GM19452 (cell line): Measurements from ENCODE around the gene TOB2.
A peak's percentile ranks its signal among the peaks of the same experiment; 100 is the strongest.

Experiments used
- ATAC-seq: cut with Tn5 transposase; IDR thresholded peaks from one replicate; pipeline ENCODE4 v1.9.1; 2021; ENCODE audit not compliant: unreplicated experiment

Gene TOB2, protein sequence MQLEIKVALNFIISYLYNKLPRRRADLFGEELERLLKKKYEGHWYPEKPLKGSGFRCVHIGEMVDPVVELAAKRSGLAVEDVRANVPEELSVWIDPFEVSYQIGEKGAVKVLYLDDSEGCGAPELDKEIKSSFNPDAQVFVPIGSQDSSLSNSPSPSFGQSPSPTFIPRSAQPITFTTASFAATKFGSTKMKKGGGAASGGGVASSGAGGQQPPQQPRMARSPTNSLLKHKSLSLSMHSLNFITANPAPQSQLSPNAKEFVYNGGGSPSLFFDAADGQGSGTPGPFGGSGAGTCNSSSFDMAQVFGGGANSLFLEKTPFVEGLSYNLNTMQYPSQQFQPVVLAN

DNA sequence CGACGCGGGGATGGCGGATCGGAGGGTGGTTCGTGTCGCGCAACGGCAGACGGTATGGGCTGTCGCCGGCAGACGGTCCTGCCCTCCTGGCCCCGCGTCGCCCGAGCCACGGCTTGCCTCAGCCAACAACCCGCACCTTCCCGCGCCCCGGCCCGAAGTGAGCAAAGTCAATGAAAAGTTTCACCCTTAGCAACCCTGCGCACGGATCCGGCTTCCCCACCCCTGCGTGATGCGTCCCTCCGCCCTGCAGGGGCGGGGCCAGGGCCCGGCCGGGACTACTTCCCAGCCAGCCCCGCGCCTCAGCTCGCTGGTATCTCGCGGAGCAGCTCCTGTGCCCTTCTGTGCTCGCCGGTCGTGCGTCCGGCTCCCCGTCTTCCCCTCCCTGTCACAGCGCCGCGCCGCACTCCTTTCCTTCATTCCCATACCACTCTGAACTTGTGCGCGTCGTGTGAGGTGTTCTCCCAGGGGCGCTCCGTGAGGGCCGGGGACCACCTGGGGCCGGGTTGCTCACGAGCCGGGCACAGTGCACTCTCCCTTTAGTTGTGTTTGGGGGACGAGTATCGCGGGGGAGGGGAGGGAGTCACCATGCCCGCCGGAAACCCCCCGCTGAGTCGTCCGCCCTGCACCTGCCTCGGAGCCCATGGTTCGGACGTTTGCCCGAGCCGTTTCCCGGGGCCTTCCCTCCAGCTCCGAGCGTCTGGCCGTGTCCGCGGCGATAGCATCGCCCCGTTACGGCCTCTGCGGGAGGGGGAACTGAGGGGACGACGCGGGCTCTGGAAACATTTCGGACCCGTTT, at the start of gene TOB2:
Gene TOB2, minus strand, starts transcription at position 163 of the 796 bp plus-strand sequence. CDS start 9,456 bp downstream, outside the sequence.
- ATAC-seq = no peak

DNA sequence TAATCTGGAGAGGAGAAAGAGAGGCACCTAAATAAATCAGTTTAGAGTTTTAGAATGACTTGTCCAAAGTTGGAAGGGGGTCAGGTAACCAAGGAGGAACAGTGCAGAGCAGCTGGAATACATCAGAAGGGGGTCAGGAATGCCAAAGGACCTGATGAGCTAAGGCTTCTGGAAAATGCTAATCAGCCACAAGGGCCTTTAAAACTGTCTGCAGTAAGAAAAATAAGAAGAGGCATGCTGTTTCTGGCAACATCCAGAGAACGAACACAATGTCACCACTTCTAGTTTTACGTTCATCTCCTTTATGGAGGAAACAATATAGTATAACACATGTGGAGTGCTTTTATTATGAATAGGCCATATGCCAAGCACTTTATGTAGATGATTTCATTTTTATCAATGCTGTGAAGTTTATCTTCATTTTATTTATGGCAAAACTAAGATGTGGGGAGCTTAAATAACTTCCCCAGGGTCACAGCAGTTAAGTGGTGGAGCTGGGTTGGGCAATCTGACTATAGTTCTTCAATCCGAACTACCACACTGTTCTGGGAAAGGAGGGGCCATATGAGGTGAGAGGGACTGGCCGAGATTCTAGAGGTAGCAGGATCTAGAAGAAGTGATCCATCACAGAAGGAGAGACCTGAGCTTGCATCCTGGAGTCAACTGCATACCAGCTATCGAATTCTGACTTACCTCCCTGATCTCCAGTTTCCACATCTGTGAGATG, 44.9 kb upstream of the TOB2 start:
- no peak for ATAC-seq

DNA sequence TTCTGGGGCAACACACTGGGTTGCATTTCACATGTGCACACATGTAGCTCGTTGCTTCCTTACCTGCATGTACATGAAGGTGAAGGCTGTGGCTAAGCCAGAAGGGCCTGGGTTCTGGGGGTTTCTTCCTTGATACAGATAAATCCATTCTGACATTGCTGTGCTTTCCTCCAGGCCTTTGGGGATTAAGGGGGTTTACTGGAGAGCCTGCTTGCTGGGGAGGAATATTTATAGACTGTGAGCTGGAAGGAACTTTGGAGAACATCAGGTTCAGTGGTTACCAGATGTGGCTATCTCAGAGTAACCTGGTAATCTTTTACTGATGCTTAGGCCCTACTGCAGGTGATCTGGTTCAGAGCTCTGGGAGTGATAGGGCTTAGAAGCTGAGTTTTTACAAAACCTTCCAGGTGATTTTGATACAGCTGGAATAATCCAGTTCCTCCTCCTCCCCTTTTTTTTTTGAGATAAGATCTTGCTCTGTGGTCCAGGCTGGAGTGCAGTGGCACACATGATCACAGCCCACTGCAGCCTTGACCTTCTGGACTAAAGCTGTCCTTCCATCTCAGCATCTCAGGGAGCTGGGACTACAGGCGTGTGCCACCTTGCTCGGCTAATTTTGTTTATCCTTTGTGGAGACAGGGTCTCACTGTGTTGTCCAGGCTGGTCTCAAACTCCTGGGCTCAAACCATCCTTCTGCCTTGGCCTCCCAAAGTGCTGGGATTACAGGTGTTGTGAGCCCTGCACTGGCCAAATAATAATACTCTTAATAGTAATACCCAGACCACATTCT, 42.2 kb upstream of the TOB2 start:
- no peak for ATAC-seq

DNA sequence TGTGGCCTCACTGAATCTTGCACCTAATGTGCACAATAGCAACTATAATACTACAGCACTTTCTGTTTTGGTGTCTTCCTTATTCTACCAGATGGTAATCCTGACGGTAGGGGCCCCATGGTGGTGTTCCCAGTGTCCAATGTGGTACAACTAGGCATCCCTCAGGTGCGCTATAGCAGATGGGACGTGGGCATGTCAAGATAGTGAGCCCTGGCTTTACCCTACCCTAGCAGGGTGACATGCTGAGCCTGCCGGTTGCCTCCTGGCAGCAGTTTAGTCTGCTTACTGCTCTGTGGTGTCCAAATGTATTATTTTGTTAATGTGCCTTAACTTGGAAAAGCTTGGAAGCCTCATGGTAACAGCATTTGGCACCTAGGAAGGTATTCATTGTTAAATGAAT, 41.5 kb upstream of the TOB2 start:
- ATAC-seq = no peak

DNA sequence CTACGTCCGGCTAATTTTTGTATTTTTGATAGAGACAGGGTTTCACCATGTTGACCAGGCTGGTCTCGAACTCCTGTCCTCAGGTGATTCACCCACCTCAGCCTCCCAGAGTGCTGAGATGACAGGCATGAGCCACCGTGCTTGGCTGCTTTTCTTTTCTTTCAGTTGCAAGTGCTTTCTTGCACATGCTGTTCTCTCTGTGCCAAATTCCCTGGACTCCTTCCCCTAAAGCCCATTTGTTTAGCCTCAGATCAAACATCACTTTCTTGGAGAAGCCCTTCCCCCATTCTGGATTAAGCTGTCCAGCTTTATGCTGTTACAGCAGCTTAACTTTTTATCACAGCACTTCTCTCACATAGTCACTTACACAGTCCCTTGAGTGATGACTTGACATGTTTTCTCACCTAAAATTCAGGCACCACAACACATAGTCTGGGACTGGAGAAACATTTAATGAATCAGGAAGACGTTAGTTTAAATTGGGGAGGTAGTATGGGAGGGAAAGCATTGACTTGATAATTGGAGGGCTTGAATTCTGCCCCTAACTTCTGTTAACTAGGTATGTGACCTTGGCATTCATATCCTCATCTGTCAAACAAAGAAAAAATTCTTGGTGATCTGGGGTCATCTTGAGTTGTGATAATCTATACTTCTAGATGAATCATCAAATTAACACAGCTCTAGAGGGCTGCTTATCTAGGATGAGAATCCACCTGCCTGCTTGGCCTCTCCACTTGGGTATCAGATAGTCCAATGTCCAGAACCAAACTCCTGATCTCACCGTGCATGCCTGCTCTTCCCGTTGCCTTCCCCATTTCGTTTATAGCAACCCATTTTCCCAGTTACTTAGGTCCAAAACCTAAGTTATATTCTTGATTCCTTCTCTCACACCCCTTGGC, 40.7 kb upstream of the TOB2 start:
- no peak for ATAC-seq

DNA sequence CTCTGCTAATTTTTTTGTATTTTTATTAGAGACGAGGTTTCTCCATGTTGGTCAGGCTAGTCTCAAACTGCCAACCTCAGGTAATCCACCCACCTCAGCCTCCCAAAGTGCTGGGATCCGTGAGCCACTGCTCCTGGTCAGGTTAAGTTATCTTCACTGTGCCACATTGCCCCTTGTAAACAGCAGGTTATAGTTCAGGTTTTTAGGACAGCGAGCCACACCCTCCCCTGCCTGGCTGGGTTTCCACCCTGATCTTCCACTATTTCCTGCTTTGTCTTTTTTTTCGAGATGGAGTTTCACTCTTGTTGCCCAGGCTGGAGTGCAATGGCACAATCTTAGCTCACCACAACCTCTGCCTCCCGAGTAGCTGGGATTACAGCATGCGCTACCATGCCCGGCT, 38.4 kb upstream of the TOB2 start:
- no peak for ATAC-seq

DNA sequence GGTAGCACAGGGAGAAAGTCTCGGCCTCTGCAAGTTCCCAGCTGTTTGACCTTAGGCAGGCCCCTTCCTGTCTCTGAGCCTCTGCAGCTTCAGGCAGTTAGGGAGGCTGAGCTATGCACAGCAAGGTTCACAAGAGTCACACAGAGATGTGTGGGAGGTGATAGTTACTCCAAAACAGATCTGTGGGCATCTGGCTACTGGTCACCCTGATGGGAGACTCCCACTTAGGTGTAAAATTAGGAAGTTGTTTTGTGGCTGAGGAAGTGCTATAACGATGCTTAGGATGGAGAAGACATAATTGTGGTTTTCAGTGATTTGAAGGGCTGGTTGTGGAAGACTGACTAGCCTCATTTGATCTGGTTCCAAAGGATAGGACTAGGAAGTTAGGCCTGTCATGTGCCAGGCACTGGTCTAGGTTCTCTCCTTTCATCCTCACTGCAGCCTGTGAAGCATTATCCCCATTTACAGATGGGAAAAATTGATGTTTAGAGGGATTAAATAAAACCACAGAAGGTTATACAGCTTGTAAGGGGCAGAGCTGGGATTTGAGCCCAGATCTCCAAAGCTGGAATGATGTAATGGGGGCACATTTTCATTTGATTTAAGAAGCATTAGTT, 35.8 kb upstream of the TOB2 start:
- no peak for ATAC-seq

DNA sequence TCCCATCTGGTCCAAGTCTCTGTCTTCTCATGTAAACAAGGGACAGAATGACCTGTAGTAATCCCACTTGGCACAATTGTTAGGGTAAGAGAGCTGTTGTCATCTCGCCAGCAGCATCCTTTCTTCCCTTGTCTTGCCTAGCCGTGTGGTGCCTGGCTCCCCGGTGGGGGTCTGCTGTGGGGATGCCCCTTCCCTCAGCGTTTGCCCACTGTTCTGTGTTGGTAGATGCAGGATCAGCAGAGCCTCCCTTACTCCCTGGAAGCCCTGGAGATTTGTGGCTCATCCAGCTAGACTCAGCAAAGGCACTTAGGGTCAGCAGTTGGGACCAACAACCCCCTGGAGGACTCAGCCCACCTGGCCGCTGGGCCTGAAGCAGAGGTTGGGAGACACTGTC, 35.3 kb upstream of the TOB2 start:
- no peak for ATAC-seq

DNA sequence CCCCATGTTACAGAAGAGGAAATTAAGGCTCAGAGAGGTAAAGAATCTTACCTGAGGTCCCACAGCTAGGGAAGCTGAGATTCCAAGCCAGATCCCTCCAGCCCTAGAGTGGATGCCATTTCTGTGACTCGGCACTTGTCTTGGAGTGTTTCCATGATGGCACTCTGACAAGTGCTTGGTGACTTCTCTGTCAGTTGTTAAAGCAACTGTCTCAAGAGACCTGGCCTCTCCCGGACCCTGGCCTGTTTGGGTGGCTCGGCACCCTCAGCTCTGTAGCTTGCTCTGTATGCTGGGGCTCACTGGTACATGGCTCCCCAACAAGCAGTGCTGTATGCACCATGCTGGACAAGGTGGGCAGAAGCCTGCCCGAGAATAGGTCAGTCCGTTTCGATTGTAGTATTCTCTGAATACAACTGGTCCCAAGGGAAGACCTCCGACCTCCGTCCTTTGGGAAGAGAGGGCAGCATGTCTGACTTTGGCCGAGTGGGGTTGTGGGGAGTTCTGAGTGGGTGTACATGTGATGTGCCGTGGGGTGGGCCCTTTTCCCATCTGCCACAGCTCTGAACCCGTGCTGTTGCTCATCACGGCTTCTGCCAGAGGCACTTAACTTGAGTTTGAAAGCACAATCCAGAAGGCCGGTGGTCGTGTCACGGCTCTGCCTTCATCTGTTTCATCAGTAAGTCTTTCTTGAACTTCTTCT, 34.7 kb upstream of the TOB2 start:
- ATAC-seq = no peak

DNA sequence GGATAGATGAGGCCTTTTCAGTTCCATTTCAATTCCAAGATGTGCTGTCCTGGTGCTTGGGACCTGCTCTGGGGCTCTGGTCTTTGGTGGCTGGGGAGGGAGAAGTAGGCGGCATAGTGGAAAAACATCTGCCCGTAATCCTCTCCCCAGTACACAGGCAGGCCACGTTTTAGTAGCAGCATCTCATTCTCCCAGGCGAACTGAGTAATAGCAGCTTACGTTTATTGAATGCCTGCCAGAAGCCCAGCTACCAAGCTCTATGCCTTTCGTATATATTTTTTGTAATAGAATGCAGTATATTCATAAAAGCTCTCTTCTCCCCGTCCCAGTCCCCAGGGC, 33.8 kb upstream of the TOB2 start:
- ATAC-seq = no peak

DNA sequence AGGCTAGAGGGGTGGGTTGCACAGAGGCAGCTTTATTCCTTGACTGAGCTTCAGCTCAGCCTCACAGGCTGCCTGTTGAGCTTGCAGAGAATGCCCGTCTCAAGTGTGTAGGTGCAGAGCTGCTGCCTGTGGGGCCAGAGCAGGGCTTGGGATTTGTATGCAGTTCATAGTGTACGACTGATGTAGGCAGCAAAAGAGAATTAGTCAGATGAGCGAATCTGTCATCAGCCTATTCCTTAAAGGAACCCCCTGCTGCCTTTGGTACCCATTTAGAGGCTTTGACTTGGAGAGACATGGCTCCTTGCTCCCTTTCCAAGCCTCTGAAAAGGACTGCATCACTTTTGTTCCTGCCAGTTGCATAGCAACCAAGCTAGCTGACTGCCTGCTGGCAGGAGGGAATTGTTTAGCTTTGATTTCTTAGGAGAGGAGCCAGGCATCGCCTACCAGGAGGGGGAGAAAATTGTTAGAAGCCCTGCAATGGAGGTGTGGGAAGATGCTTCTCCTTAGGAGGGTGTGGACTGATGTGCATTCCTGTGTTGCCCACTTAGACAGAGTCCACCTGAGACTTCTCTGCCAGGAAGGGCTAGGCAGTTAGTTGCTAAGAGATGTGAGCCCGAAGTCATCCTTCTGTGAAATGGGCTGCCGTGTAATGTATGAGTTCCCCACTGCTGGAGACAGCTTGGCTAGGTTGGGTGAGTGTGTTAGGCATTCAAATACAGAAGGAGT, 33.2 kb upstream of the TOB2 start:
- ATAC-seq = no peak

DNA sequence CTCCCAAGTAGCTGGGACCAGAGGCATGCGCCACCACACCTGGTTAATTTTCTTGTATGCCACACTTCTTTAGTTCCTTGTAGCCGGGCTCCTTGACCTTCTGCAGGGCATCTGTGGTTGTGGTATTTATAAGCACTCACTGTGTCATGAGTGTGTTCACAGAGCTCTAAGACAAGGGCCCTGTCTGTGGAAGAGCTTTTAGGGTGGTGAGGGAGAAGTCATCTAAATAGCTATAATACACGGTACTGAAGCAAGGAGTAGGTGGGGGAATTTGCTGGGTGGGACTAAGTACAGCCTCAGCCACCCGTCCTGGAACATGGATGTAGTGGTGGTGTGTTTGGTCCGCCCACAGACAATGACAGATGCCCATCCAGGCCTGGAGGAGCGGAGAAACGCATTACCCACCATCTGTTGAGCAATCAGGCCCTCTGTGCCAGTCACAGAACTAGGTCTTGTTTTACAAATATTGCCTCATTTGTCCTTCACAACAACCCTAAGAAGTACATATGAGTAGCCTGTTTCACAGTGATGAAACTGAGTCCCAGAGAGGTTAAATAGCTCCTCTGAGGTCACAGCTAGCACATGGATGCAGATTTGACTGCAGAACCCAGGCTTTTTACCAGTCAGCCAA, 32.4 kb upstream of the TOB2 start:
- no peak for ATAC-seq

DNA sequence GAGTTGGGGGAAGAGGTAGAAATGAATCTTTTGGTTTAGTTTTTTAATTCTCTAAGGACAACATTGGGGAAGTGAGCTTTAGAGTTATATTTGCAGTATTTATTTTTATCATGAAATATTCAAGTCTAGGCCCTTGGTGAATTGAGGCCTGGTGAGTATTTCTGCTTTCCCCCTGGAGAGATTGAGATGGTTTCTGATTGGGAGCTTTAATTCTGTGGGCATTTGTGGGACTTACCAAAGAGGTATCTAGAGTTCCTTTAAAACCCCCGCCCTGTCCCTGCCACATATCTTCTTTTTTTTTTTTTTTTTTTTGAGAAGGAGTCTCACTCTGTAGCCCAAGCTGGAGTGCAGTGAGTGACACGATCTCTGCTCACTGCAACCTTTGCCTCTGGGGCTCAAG, 31.9 kb upstream of the TOB2 start:
- ATAC-seq = no peak

DNA sequence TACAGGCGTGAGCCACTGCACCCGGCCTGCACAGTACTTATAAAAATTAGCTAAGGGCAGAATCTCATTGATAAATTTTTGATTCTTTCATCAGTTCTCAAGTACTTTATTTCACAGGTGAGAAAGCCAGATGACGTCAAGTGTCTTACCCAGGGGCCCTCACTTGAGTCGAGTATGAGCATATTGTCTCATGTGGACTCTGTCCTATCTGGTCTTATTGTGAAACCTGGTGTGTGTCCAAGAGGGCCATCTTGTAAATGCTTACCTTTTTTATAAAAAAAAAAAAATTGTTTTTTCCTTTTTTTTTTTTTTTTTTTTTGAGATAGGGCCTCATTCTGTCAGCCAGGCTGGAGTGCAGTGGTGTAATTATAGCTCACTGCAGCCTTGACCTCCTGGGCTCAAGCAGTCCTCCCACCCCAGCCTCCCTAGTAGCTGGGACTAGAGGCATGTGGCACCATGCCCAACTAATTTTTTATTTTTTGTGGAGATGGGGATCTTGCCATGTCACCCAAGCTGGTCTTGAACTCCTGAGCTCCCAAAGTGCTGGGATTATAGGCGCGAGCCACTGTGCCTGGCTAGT, 28.4 kb upstream of the TOB2 start:
- no peak for ATAC-seq

DNA sequence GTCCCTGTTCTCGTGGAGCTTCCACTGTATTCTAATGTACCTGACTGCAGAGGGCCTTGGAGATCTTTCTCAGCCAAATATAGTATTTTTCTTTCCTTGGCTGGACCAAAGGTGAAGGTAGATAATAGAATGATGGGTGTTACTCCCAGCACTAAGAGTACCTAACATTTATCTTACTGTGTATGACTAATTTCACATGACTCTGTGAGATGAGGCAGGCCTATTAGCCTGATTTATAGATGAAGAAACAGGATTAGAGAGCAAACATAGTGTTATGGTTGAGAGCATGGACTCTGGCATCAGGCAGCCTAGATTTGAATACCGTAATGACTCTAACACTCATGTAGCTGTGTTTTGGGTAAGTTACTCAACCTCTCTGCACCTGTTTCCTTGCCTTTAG, 25.0 kb upstream of the TOB2 start:
- no peak for ATAC-seq

DNA sequence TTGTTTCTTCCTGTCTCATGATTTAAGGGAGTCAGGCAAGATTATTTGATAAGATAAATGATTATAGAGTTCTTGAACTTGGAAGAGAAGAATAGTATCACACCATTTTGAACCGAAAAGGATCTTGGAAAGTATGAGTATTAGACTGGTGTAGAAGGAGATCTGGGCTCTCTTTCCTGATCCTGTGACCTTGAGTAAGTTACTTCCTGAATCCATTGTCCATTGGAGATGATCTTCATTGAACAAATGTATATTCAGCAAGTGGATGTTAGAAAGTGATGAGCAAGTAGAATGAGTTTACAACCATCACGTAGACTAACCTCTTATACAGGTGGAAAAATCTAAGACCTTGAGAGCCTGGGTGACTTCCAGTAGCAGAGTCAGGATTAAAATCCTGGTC, 24.3 kb upstream of the TOB2 start:
- ATAC-seq = no peak

DNA sequence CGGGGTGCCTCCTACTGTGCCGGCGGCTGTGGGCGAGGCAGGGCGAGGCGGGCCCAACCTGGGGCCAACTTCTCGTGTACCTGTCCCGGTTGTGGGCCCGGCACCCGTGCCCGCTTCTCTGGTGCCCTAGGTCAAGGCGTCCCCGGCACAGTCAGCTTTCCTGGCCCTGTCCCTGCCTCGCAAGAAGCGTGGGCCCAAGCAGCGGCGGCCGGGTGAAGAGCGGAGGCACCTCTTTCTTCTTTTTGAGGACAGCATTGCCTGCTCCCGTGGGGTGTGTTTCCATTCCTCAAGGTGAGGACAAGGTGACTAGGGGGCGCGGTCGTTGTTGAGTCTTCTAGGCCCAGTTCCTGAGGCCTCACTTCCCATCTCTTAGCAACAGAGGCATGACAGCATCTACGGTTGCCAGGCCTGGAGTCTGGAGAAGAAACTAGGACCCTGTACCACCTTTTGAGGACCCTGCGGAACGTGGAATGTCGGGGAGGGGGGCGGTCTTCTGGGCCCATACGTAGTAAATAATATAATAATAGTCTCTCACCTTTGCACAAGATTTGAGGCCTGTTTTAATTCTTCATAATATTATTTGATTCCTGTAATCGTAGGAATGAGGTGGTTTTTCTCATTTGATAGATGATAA, 22.7 kb upstream of the TOB2 start:
- peak; percentile 20 for ATAC-seq
